Stimulated activated CD8-positive, alpha-beta memory T cell treated with anti-CD3 and anti-CD28 coated beads, Interleukin-7, amount 100 ng/mL, for 24 hours (primary cell): ENCODE measurements around the gene URM1.
"Not testable (repeated sequence)": the region's sequence is repeated elsewhere in the genome, so short reads cannot be mapped to it uniquely, and the experiment has no call there.

Experiments
- DNase-seq: peaks from one replicate; pipeline ENCODE4 v3.0.0-alpha.2; 2020; ENCODE audit warnings: low read depth

Gene URM1

GRCh38 chr9:128370752-128371629 is at the start of gene URM1:
Gene URM1 (plus strand): TSS chr9:128371374. CDS start chr9:128371381, 7 bp downstream.
- peak; percentile 90 for DNase-seq

GRCh38 chr9:128321879-128322403 is 49.2 kb upstream of the URM1 start:
- no peak for DNase-seq

GRCh38 chr9:128322404-128323211 is 48.6 kb upstream of the URM1 start, which contains the start of the genes COQ4 and TRUB2:
Gene COQ4 (plus strand): TSS chr9:128322839. CDS start chr9:128322859, 20 bp downstream.
Gene TRUB2 (minus strand): TSS chr9:128322447. CDS start chr9:128322408, 39 bp downstream.
- peak; percentile 87 for DNase-seq

- no peak for DNase-seq
Observed at GRCh38 chr9:128323212-128323730, 47.9 kb upstream of the URM1 start.

- DNase-seq, result no peak
Observed at GRCh38 chr9:128323791-128324190, 47.4 kb upstream of the URM1 start.

GRCh38 chr9:128324401-128324800 is 46.8 kb upstream of the URM1 start:
- no peak for DNase-seq

- no peak for DNase-seq
Observed at GRCh38 chr9:128325629-128326028, 45.5 kb upstream of the URM1 start.

GRCh38 chr9:128333451-128333869 is 37.7 kb upstream of the URM1 start:
- no peak for DNase-seq

- DNase-seq, result no peak
Observed at GRCh38 chr9:128335161-128335560, 36.0 kb upstream of the URM1 start.

- no peak for DNase-seq
Observed at GRCh38 chr9:128335914-128336313, 35.3 kb upstream of the URM1 start.

GRCh38 chr9:128337936-128338335 is 33.2 kb upstream of the URM1 start:
- no peak for DNase-seq

- not testable (repeated sequence) for DNase-seq
Observed at GRCh38 chr9:128338852-128339614, 32.1 kb upstream of the URM1 start.

- DNase-seq, result peak; percentile 45
Observed at GRCh38 chr9:128339761-128340690, 31.1 kb upstream of the URM1 start, which contains the start of gene SLC27A4. Gene SLC27A4 (plus strand): TSS chr9:128340527. CDS start chr9:128343133, 2,606 bp downstream.

GRCh38 chr9:128340691-128341434 is 30.3 kb upstream of the URM1 start:
- DNase-seq, result no peak

GRCh38 chr9:128341435-128341849 is 29.7 kb upstream of the URM1 start:
- DNase-seq, result peak; percentile 27

- DNase-seq, result no peak
Observed at GRCh38 chr9:128342971-128343680, 28.0 kb upstream of the URM1 start.

GRCh38 chr9:128343855-128344254 is 27.3 kb upstream of the URM1 start:
- no peak for DNase-seq

GRCh38 chr9:128344931-128345605 is 26.1 kb upstream of the URM1 start:
- DNase-seq, result no peak
